K562 (cell line): ENCODE results near the gene SNX9. TPM values are rescaled to one million over a fixed set of nuclear protein-coding genes. Genes with fewer than 3 reads are reported as not detected.
A peak's percentile ranks its signal among the peaks of the same experiment; 100 is the strongest.

Experiments used
- CTCF ChIP-seq, 3 experiments: IDR thresholded peaks in 2 of 3; conservative IDR thresholded peaks in 1 of 3; 2 replicates each; pipeline ENCODE4 v1.5.1; 2011 to 2012; ENCODE audit warnings: low read length in 3 of 3, mild to moderate bottlenecking in 3 of 3, control low read depth in 2 of 3, improper control_type of control experiment in 1 of 3, inconsistent platforms in 1 of 3, low read depth in 1 of 3, mixed read lengths in 1 of 3, moderate library complexity in 1 of 3; ENCODE audit not compliant: insufficient read depth in 2 of 3
- FOXP1 ChIP-seq: sonication (generic); formaldehyde crosslinking; IDR thresholded peaks from 2 replicates; pipeline ENCODE4 v1.8.0; 2022; ENCODE audit warnings: mild to moderate bottlenecking, missing genetic modification reagents
- POLR2B ChIP-seq: fragments of 450-650 bp; IDR thresholded peaks from 2 replicates; pipeline ENCODE4 v1.6.1; 2018; ENCODE audit warnings: low read depth; ENCODE audit not compliant: partially characterized antibody
- polyA plus RNA-seq, 8 experiments: library from polyadenylated mRNA; depleted of rRNA in 4 of 8; stranded (reverse) in 5 of 8; unstranded in 3 of 8; fragments of >200 nt; fragmentation: Nextera tagmentation in 2 of 8; fragmentation: Illumina TruSeq in 1 of 8; extraction: Ambion mirVana in 2 of 8; extraction: Trizol in 1 of 8; gene quantifications; 2 replicates each; pipeline versions ENCODE4 v1.2.1 to v1.2.3, GENCODE V29; 2011 to 2014; ENCODE audit warnings: inconsistent platforms in 1 of 8, missing spikeins in 1 of 8
- total RNA-seq, 7 experiments: library from RNA; depleted of rRNA in 6 of 7; stranded (reverse); fragments of >200 nt in 6 of 7; fragmentation: Illumina TruSeq in 2 of 7; extraction: Trizol in 2 of 7; gene quantifications; 2 replicates each; pipeline versions ENCODE4 v1.2.1 to v1.2.3, GENCODE V29; 2011 to 2021; ENCODE audit warnings: low replicate concordance in 1 of 7
- TF ChIP-seq, protein P1 (sequence below), 2 experiments: fragments of 150-350 bp in 1 of 2; IDR thresholded peaks; 2 replicates each; pipeline ENCODE4 v1.6.1; 2012 to 2016; ENCODE audit warnings: low read depth in 2 of 2, low read length in 2 of 2, mild to moderate bottlenecking in 1 of 2, moderate library complexity in 1 of 2

The SNX9 gene
- total and polyA plus RNA-seq, 9 of the 15 experiments (the other 6 are each of a cell fraction or from before 2014, with no cell fraction given): 6.0 to 81.7 (median 57.1) TPM

DNA sequence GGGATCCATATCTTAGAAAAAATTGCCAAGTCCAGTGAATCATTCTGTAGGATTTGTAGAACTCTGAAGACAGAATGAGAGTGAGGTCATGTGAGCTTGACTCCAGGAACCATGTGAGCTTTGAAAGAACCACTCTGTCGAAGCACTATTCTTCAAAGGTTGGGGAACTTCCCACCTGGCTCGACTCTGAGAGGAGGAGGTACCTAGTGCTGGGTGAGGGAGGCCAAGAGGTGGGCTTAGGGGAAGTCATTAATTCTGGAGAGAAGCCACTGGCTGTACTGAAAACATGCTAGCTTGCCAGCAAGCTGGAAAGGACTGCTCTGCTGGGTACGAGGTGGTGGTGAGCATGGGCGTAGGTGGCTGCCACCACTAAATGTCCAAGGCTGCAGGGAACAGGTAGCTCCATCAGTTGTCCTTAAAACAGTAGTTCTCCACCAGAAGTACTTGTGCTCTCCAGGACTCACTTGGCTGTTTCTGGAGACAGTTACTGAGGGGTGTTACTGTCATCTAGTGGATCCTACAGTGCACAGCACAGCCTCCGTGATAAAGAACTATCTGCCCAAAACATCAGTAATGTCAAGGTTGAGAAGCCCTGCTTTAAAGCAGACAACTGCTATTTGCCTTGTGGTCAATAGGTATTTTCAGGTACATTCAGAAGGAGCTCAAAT lies 124.0 kb downstream of the SNX9 start (continued):
- TF ChIP-seq FOXP1 (CRISPR knock-in tag): peak; percentile 56; the same call in 1 of the 2 replicates
- TF ChIP-seq POLR2B: peak; percentile 46
- TF ChIP-seq CTCF (IDR thresholded peaks at IDR 0.05 in 2 of 3, conservative IDR thresholded peaks at IDR 0.05 in 1 of 3; ENCODE audit: insufficient read depth in 2 of 3, low read depth in 1 of 3, low read length in 3 of 3): peak; percentile 73 to 84 (median 78)
- TF ChIP-seq, protein P1, sequence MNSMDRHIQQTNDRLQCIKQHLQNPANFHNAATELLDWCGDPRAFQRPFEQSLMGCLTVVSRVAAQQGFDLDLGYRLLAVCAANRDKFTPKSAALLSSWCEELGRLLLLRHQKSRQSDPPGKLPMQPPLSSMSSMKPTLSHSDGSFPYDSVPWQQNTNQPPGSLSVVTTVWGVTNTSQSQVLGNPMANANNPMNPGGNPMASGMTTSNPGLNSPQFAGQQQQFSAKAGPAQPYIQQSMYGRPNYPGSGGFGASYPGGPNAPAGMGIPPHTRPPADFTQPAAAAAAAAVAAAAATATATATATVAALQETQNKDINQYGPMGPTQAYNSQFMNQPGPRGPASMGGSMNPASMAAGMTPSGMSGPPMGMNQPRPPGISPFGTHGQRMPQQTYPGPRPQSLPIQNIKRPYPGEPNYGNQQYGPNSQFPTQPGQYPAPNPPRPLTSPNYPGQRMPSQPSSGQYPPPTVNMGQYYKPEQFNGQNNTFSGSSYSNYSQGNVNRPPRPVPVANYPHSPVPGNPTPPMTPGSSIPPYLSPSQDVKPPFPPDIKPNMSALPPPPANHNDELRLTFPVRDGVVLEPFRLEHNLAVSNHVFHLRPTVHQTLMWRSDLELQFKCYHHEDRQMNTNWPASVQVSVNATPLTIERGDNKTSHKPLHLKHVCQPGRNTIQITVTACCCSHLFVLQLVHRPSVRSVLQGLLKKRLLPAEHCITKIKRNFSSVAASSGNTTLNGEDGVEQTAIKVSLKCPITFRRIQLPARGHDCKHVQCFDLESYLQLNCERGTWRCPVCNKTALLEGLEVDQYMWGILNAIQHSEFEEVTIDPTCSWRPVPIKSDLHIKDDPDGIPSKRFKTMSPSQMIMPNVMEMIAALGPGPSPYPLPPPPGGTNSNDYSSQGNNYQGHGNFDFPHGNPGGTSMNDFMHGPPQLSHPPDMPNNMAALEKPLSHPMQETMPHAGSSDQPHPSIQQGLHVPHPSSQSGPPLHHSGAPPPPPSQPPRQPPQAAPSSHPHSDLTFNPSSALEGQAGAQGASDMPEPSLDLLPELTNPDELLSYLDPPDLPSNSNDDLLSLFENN (IDR thresholded peaks at IDR 0.05; ENCODE audit: low read depth in 2 of 2, low read length in 2 of 2): 0 out of 4 replicates have a peak, but pooled peaks of 1 of the 2 experiments have one; percentile 43
